AG09319 (cell line): ENCODE measurements around the gene ZNF750.

Experiments used
- DNase-seq: peaks from one replicate; pipeline ENCODE4 v3.0.0-alpha.2; 2010; ENCODE audit warnings: low read depth; ENCODE audit errors: extremely low read depth
- CTCF ChIP-seq: IDR thresholded peaks from 2 replicates; pipeline ENCODE4 v1.5.1; 2011; ENCODE audit warnings: low read depth, mild to moderate bottlenecking, inconsistent platforms, low read length, moderate library complexity

The ZNF750 gene

GRCh38 chr17:82882715-82883418 lies 43.0 kb upstream of the ZNF750 start:
- no peak for DNase-seq
- TF ChIP-seq CTCF: no peak

- no peak for TF ChIP-seq CTCF
- DNase-seq: no peak
Observed at GRCh38 chr17:82881900-82882714, 42.3 kb upstream of the ZNF750 start.

GRCh38 chr17:82881324-82881823 lies 41.6 kb upstream of the ZNF750 start:
- no peak for TF ChIP-seq CTCF
- no peak for DNase-seq

GRCh38 chr17:82880620-82881323 lies 41.0 kb upstream of the ZNF750 start:
- no peak for DNase-seq
- TF ChIP-seq CTCF: no peak

- no peak for DNase-seq
- no peak for TF ChIP-seq CTCF
Observed at GRCh38 chr17:82879241-82879640, 39.4 kb upstream of the ZNF750 start.

- no peak for DNase-seq
Observed at GRCh38 chr17:82878527-82878926, 38.7 kb upstream of the ZNF750 start.

More at GRCh38 chr17:82878527-82878926, 38.7 kb upstream of the ZNF750 start:
- TF ChIP-seq CTCF: no peak
